ENCODE results near the gene ASB1. TPM values are rescaled to one million over a fixed set of nuclear protein-coding genes. Genes with fewer than 3 reads are reported as not detected.

Gene ASB1
- total and polyA plus RNA-seq, 10 of the 15 experiments (the other 5 are each of a cell fraction or from before 2014, with no cell fraction given), result 5.2 to 31.2 (median 25.8) TPM

DNA sequence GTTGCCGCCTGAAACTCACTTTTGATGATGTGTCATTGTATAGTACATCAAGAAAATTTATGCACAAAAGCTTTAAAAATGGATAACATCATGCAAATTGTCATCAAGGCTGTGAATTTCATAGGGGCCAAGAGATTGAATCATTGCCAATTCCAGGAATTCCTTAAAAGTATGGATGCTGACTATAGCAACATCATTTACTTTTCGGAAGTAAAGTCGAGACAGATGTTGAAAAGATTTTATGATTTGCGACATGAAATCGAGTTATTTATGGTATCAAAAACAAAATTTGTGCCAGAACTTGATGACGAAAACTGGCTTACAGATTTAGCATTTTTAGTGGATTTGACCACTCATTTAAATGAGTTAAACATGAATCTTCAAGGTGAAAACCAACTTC, 56.3 kb downstream of the ASB1 start:
- DNase-seq (ENCODE audit: low read depth, low spot score), result no peak
- Histone ChIP-seq H4K20me1 (ENCODE audit: control insufficient read depth, insufficient read depth) (no peaks in the 10 kb centered on the region), H3K36me3 (ENCODE audit: control insufficient read depth in 2 of 2, insufficient read depth in 2 of 2, low read length in 1 of 2) (no peaks in the 10 kb centered on the region), H3K4me1 (ENCODE audit: control insufficient read depth, insufficient read depth, low read length) (no peaks in the 10 kb centered on the region), H3K4me3 (no peak overlapping the region), H3K27ac (ENCODE audit: control insufficient read depth, insufficient read depth) (no peak overlapping the region), H2AFZ (ENCODE audit: control insufficient read depth, low read depth, low read length) (no peak overlapping the region), H3K9me3 (replicated peaks; ENCODE audit: control insufficient read depth, insufficient read depth, low read length) (no peaks in the 10 kb centered on the region; the same call in 2 of the 3 replicates), H3K27me3 (replicated peaks in 1 of 2; ENCODE audit: control insufficient read depth in 2 of 2, insufficient read depth in 2 of 2, low read length in 1 of 2) (no peaks in the 10 kb centered on the region), H3K4me2 (ENCODE audit: control insufficient read depth, insufficient read depth) (no peak overlapping the region), H3K9ac (ENCODE audit: control insufficient read depth, insufficient read depth, low read length) (no peak overlapping the region), H3K79me2 (ENCODE audit: control insufficient read depth, insufficient read depth, low read length) (no peaks in the 10 kb centered on the region)
- TF ChIP-seq, protein P1, sequence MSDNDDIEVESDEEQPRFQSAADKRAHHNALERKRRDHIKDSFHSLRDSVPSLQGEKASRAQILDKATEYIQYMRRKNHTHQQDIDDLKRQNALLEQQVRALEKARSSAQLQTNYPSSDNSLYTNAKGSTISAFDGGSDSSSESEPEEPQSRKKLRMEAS (IDR thresholded peaks at IDR 0.05; ENCODE audit: low read depth, low read length), result no peak
- TF ChIP-seq TCF12 (IDR thresholded peaks at IDR 0.05; ENCODE audit: low read depth, low read length), result no peak
- no peak for TF ChIP-seq MTA3 (IDR thresholded peaks at IDR 0.05; ENCODE audit: borderline replicate concordance, low read length)
- no peak for TF ChIP-seq ZNF24 (IDR thresholded peaks at IDR 0.05)
- TF ChIP-seq SPI1 (IDR thresholded peaks at IDR 0.05; ENCODE audit: borderline replicate concordance, insufficient read depth, low read depth, low read length), result no peak
- TF ChIP-seq CBX5 (IDR thresholded peaks at IDR 0.05; ENCODE audit: low read depth), result no peak
- TF ChIP-seq, protein P2, sequence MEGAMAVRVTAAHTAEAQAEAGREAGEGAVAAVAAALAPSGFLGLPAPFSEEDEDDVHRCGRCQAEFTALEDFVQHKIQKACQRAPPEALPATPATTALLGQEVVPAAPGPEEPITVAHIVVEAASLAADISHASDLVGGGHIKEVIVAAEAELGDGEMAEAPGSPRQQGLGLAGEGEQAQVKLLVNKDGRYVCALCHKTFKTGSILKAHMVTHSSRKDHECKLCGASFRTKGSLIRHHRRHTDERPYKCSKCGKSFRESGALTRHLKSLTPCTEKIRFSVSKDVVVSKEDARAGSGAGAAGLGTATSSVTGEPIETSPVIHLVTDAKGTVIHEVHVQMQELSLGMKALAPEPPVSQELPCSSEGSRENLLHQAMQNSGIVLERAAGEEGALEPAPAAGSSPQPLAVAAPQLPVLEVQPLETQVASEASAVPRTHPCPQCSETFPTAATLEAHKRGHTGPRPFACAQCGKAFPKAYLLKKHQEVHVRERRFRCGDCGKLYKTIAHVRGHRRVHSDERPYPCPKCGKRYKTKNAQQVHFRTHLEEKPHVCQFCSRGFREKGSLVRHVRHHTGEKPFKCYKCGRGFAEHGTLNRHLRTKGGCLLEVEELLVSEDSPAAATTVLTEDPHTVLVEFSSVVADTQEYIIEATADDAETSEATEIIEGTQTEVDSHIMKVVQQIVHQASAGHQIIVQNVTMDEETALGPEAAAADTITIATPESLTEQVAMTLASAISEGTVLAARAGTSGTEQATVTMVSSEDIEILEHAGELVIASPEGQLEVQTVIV (IDR thresholded peaks at IDR 0.05; ENCODE audit: borderline replicate concordance, partially characterized antibody), result no peak
- TF ChIP-seq ASH2L (IDR thresholded peaks at IDR 0.05; ENCODE audit: borderline replicate concordance, low read depth), result no peak
- in situ Hi-C loops (cut with MboI) (no loop called here), intact Hi-C loops (cut with micrococcal nuclease; ENCODE audit: unreplicated experiment) (no loop called here)
- CTCF ChIA-PET, result no interaction called here
- 75% methylated on average over 6 of the region's 6 CpGs for WGBS (ENCODE audit: insufficient coverage, insufficient replicate concordance, low lambda C conversion rate, missing lambda C conversion rate)
- no peak for ATAC-seq
- SMC1A ChIA-PET (ENCODE audit: uncharacterized antibody, unreplicated experiment), result no interaction called here
- BruUV-seq (replicated peaks), result no TSS peak
- POLR2A ChIA-PET, result no interaction called here
- FAIRE-seq, result no peak
- RAD21 ChIA-PET (ENCODE audit: unreplicated experiment), result no interaction called here

Data from GM12878 (cell line).